Activated CD8-positive, alpha-beta memory T cell treated with anti-CD3 and anti-CD28 coated beads, Interleukin-2, amount 50 U/mL, for 48 hours (primary cell): ENCODE data around the gene SNRPD3.
"Not testable (repeated sequence)": the region's sequence is repeated elsewhere in the genome, so short reads cannot be mapped to it uniquely, and the experiment has no call there.

ENCODE experiments used
- DNase-seq: peaks from one replicate; pipeline ENCODE4 v3.0.0-alpha.2; 2020

The SNRPD3 gene

GRCh38 chr22:24535348-24535747 lies 20.5 kb upstream of the SNRPD3 start:
- no peak for DNase-seq

GRCh38 chr22:24536089-24536488 lies 19.7 kb upstream of the SNRPD3 start:
- DNase-seq: no peak

- no peak for DNase-seq
These were observed 15.3 kb upstream of the SNRPD3 start for GRCh38 chr22:24540470-24540869.

GRCh38 chr22:24541681-24542515 lies 13.9 kb upstream of the SNRPD3 start:
- DNase-seq: no peak

- no peak for DNase-seq
These were observed 13.2 kb upstream of the SNRPD3 start for GRCh38 chr22:24542641-24543040.

GRCh38 chr22:24543185-24543601 lies 12.6 kb upstream of the SNRPD3 start:
- no peak for DNase-seq

GRCh38 chr22:24543679-24544243 lies 12.0 kb upstream of the SNRPD3 start:
- DNase-seq: no peak

- DNase-seq: no peak
These were observed 7.0 kb upstream of the SNRPD3 start for GRCh38 chr22:24548812-24549211.

GRCh38 chr22:24550028-24550901 lies 5.5 kb upstream of the SNRPD3 start:
- DNase-seq: no peak

GRCh38 chr22:24550902-24551435 lies 4.8 kb upstream of the SNRPD3 start:
- no peak for DNase-seq

GRCh38 chr22:24552503-24553286 lies 3.1 kb upstream of the SNRPD3 start:
- not testable (repeated sequence) for DNase-seq

- DNase-seq: no peak
These were observed 2.0 kb upstream of the SNRPD3 start for GRCh38 chr22:24553597-24554312.

- DNase-seq: peak; percentile 69
These were observed 1.3 kb upstream of the SNRPD3 start, which contains the start of gene GUCD1 for GRCh38 chr22:24554313-24555164. Gene GUCD1 (minus strand): TSS chr22:24555138. CDS start chr22:24554991, 147 bp downstream.

- no peak for DNase-seq
These were observed 3.7 kb downstream of the SNRPD3 start for GRCh38 chr22:24559471-24559870.

GRCh38 chr22:24563246-24563645 lies 7.4 kb downstream of the SNRPD3 start:
- no peak for DNase-seq

- no peak for DNase-seq
These were observed 8.7 kb downstream of the SNRPD3 start for GRCh38 chr22:24564376-24565058.

GRCh38 chr22:24565077-24565476 lies 9.3 kb downstream of the SNRPD3 start:
- no peak for DNase-seq

GRCh38 chr22:24566899-24567511 lies 11.2 kb downstream of the SNRPD3 start:
- DNase-seq: no peak

GRCh38 chr22:24567668-24568067 lies 11.9 kb downstream of the SNRPD3 start:
- no peak for DNase-seq

- DNase-seq: no peak
These were observed 15.5 kb downstream of the SNRPD3 start for GRCh38 chr22:24571266-24571665.
